Fibroblast of lung (primary cell): ENCODE data around the gene PSMD4. TPM values are rescaled to one million over a fixed set of nuclear protein-coding genes. Genes with fewer than 3 reads are reported as not detected.
A peak's percentile ranks its signal among the peaks of the same experiment; 100 is the strongest.

Experiments used
- DNase-seq, 2 donors: peaks; one replicate each; pipeline versions ENCODE4 v3.0.0 to v3.0.0-alpha.2; 2010; ENCODE audit warnings: low read depth in 2 of 2
- H2AFZ ChIP-seq: 2 replicates; pipeline ENCODE4 v1.5.1; 2012; ENCODE audit warnings: low read length, control low read depth, inconsistent platforms
- H3K27ac ChIP-seq: 2 replicates; pipeline ENCODE4 v1.5.1; 2011; ENCODE audit warnings: low read length, control low read depth; ENCODE audit not compliant: insufficient read depth
- H3K27me3 ChIP-seq: 2 replicates; pipeline ENCODE4 v1.5.1; 2011; ENCODE audit warnings: mild to moderate bottlenecking, low read length; ENCODE audit not compliant: control insufficient read depth, insufficient read depth
- H3K36me3 ChIP-seq: 2 replicates; pipeline ENCODE4 v1.5.1; 2011; ENCODE audit warnings: low read length; ENCODE audit not compliant: control insufficient read depth, insufficient read depth
- H3K4me1 ChIP-seq: 2 replicates; pipeline ENCODE4 v1.5.1; 2011; ENCODE audit warnings: low read length; ENCODE audit not compliant: control insufficient read depth, insufficient read depth; ENCODE audit errors: extremely low read depth
- H3K4me2 ChIP-seq: 2 replicates; pipeline ENCODE4 v1.5.1; 2011; ENCODE audit warnings: low read length, control low read depth; ENCODE audit not compliant: insufficient read depth; ENCODE audit errors: extremely low read depth
- H3K4me3 ChIP-seq, 4 experiments: fragments of 200-600 bp in 1 of 4; sonication (generic) in 1 of 4; replicated peaks in 1 of 4; 2 replicates each; pipeline ENCODE4 v1.5.1; 2011 to 2016; ENCODE audit warnings: low read length in 4 of 4, low read depth in 3 of 4, mild to moderate bottlenecking in 3 of 4, control low read depth in 2 of 4, inconsistent platforms in 1 of 4, mixed read lengths in 1 of 4; ENCODE audit not compliant: insufficient read depth in 1 of 4; ENCODE audit errors: control extremely low read depth in 1 of 4
- H3K79me2 ChIP-seq: 2 replicates; pipeline ENCODE4 v1.5.1; 2012; ENCODE audit warnings: mild to moderate bottlenecking, low read length, inconsistent platforms; ENCODE audit not compliant: control insufficient read depth, insufficient read depth
- H3K9ac ChIP-seq: 2 replicates; pipeline ENCODE4 v1.5.1; 2011; ENCODE audit warnings: mild to moderate bottlenecking, low read length, control low read depth; ENCODE audit not compliant: insufficient read depth
- H3K9me3 ChIP-seq: 2 replicates; pipeline ENCODE4 v1.5.1; 2012; ENCODE audit warnings: low read depth, low read length; ENCODE audit not compliant: control insufficient read depth, insufficient read depth
- H4K20me1 ChIP-seq: 2 replicates; pipeline ENCODE4 v1.5.1; 2011; ENCODE audit warnings: low read length; ENCODE audit not compliant: control insufficient read depth, insufficient read depth; ENCODE audit errors: extremely low read depth
- CTCF ChIP-seq, 2 donors: IDR thresholded peaks in 1 of 2; conservative IDR thresholded peaks in 1 of 2; 1 replicate in 1 of 2; 2 replicates in 1 of 2; pipeline ENCODE4 v1.5.1; 2011 to 2012; ENCODE audit warnings: low read length in 2 of 2, control low read depth in 1 of 2, inconsistent platforms in 1 of 2, low read depth in 1 of 2, mild to moderate bottlenecking in 1 of 2
- EZH2 ChIP-seq: IDR thresholded peaks from 2 replicates; pipeline ENCODE4 v1.5.1; 2012; ENCODE audit warnings: low read length, control low read depth, mild to moderate bottlenecking; ENCODE audit errors: missing control alignments
- polyA plus RNA-seq, 2 donors: library from polyadenylated mRNA; depleted of rRNA in 1 of 2; stranded (reverse) in 1 of 2; unstranded in 1 of 2; fragments of >200 nt; gene quantifications; 2 replicates each; pipeline ENCODE4 v1.2.1, GENCODE V29; 2011 to 2012; ENCODE audit warnings: missing spikeins in 1 of 2
- total RNA-seq: library from RNA; depleted of rRNA; stranded (reverse); fragments of >200 nt; gene quantifications from 2 replicates; pipeline ENCODE4 v1.2.1, GENCODE V29; 2014

The PSMD4 gene
- total and polyA plus RNA-seq, 2 donors (not counting 1 experiment from before 2014, with no cell fraction given) = 210 to 240 TPM

GRCh38 chr1:151277249-151277648, 22.7 kb downstream of the PSMD4 start:
- Histone ChIP-seq H3K4me2 (no peak overlapping the region), H4K20me1 (no peaks in the 10 kb centered on the region), H3K9ac (no peak overlapping the region), H3K4me1 (no peaks in the 10 kb centered on the region), H3K4me3 (no peak overlapping the region), H3K9me3 (no peaks in the 10 kb centered on the region), H3K36me3 (no peaks in the 10 kb centered on the region), H3K79me2 (no peaks in the 10 kb centered on the region), H3K27me3 (no peaks in the 10 kb centered on the region), H2AFZ (no peak overlapping the region), H3K27ac (no peak overlapping the region)
- TF ChIP-seq EZH2 = no peak
- TF ChIP-seq CTCF (conservative IDR thresholded peaks at IDR 0.05 in 1 of 2, IDR thresholded peaks at IDR 0.05 in 1 of 2; ENCODE audit: low read depth in 1 of 2, low read length in 2 of 2) = no peak
- DNase-seq = no peak

- Histone ChIP-seq H3K79me2 (peaks cover 15% of the 10 kb centered on the region), H3K4me1 (no peaks in the 10 kb centered on the region), H3K27me3 (no peaks in the 10 kb centered on the region), H2AFZ (peak overlapping the region; percentile 45), H4K20me1 (no peaks in the 10 kb centered on the region), H3K4me3 (peak overlapping the region; percentile 39 to 97 (median 69)), H3K9ac (peak overlapping the region; percentile 92), H3K9me3 (no peaks in the 10 kb centered on the region), H3K4me2 (peak overlapping the region; percentile 58), H3K36me3 (peaks cover 2% of the 10 kb centered on the region), H3K27ac (peak overlapping the region; percentile 99)
- peak; percentile 96 to 99 for DNase-seq
- no peak for TF ChIP-seq EZH2
- TF ChIP-seq CTCF (conservative IDR thresholded peaks at IDR 0.05 in 1 of 2, IDR thresholded peaks at IDR 0.05 in 1 of 2; ENCODE audit: low read depth in 1 of 2, low read length in 2 of 2) = no peak
Measured at GRCh38 chr1:151281225-151281968, 26.9 kb downstream of the PSMD4 start.

GRCh38 chr1:151281969-151282882, 27.7 kb downstream of the PSMD4 start, which contains the start of gene ZNF687:
Gene ZNF687 (plus strand): TSS chr1:151282299. CDS start chr1:151286292, 3,993 bp downstream.
- Histone ChIP-seq H3K4me1 (no peaks in the 10 kb centered on the region), H3K4me3 (peak within 1 kb of the TSS; percentile 55 to 97 (median 85)), H2AFZ (peak within 1 kb of the TSS; percentile 45), H3K4me2 (peak within 1 kb of the TSS; percentile 97), H3K36me3 (peaks cover 10% of the 10 kb centered on the region), H3K79me2 (peaks cover 15% of the 10 kb centered on the region), H3K9me3 (no peaks in the 10 kb centered on the region), H3K27ac (peak within 1 kb of the TSS; percentile 99), H3K27me3 (no peaks in the 10 kb centered on the region), H3K9ac (peak within 1 kb of the TSS; percentile 92), H4K20me1 (no peaks in the 10 kb centered on the region)
- TF ChIP-seq CTCF (conservative IDR thresholded peaks at IDR 0.05 in 1 of 2, IDR thresholded peaks at IDR 0.05 in 1 of 2; ENCODE audit: low read depth in 1 of 2, low read length in 2 of 2) (no peak), EZH2 (no peak)
- DNase-seq = peak; percentile 100
